ENCODE data around the gene GPR152.

GPR152 gene

GRCh38 chr11:67440229-67441097 is 12.1 kb downstream of the GPR152 start:
- DNase-seq (ENCODE audit: low read depth), result no peak

- DNase-seq (ENCODE audit: low read depth), result no peak
Measured at GRCh38 chr11:67439321-67440228, 13.0 kb downstream of the GPR152 start.

DNA sequence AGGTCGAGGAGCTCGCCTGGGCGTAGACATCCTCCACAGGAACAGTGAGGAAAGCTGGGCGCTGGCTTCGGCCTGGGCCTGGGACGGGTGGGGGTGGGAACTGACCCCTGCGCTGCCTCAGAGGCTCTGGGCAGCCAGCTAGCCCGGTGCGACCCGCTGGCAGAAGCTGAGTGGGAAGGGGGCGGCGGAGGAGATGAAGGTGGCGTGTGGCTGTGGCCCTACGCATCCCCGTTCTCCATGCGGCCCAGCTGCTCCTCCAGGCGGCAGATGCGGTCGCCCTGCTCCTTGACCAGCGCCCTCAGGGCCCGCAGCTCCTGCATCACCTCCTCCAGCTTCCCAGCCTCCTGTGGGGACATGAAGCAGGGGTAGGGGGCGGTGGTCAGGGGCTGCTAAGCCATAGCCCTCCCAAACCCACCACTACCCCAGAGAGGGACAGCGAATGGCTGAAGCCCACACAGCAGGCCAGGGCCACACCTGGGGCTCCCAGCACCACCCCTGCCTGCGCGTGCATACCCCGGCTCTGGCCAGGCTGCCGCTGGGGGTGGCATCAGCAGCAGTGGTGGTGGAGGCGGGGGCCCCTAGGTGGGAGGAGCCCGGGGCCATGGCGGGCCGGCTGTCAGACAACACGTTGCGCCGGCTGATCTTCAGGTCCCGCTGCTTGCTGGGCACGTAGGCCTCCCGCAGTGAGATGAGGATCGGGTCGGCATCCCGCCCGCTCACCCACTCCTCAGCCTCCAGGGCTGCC is 14.2 kb downstream of the GPR152 start:
- no peak for DNase-seq (ENCODE audit: low read depth)

DNA sequence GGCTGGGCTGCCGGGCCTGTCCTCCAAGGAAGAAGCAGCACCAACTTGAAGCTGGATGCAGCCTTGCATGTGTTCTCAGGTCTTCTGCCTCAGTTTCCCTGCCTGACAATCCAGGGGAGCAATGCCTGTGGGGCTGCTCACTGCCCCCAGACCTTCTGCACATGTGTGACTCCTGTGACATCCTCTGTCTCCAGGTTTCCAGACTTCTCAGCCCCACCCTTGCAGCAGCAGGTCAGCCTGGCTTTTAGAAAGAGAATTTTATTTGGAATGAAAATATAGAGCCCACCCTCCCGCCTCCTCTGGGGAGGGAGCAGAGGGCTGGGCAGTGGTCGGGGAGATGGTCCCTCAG is 14.7 kb downstream of the GPR152 start:
- DNase-seq (ENCODE audit: low read depth), result no peak

- no peak for DNase-seq (ENCODE audit: low read depth)
Measured at GRCh38 chr11:67437082-67437808, 15.3 kb downstream of the GPR152 start, which contains the start of gene PTPRCAP. Gene PTPRCAP, minus strand, starts transcription at chr11:67437682. Its CDS starts 63 bp downstream, at chr11:67437619.

DNA sequence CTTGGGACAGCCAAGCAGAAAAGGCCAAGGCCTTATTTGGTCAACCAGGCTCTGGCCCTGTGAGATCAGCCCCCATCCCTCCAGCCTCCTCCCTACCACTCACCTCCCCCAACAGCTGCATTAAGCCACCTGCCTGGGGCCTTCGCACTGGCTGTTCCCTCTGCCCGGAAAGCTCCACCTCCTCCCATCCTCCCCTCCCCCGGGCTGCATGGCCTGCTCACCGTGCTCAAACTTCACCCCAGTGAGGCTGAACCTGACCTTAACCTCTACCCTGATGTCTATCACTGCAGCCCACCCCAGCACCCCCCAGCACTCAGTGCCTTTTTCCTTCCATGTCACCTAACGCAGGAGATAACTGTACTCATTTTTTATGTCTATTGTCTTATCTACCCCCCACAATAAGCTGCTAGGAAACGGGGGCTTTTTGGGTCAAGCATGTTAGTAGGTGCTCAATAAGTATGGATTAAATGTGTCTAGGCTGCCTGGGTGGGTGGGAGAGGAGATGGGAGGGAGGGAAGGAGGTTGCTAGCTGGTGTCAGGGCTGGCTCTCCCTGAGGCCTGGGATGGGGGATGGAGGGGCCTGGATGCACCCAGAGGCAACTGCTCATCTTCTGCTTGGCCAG is 16.0 kb downstream of the GPR152 start:
- no peak for DNase-seq (ENCODE audit: low read depth)

DNA sequence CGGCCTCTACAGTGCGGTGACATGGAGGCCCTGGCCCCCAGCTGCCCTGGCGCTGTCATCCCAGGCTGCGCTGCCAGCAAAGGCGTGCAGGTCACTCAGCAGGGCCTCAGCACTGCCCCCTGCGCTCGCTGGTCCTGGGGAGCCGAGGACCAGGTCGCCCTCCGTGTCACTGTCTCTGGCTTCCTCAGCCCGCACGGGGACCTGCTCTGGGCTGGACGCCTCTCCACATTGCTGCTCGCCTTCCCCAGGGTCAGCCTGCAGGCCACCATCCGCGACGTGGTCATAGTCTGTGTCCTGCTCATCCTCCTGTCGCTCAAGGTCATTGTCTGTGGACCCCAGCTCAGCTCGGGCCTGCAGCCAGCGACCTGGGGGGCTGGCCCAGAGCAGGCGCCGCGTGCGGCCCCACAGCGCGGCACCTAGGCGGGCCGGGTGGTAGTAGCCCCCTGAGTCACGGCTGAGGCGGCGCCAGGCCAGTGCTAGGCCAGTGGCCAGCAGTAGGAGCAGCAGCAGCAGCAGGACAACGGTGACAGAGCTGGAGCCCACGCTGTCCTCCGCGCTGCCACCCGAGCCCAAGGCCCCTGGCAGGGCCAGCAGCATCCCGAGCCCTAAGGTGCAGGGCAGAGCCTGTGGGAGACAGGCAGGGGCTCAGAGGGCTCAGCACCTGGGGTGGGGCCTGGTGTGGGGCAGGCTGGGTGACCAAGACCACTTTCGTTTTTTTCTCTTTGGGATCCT is 16.6 kb downstream of the GPR152 start:
- DNase-seq (ENCODE audit: low read depth), result no peak

DNA sequence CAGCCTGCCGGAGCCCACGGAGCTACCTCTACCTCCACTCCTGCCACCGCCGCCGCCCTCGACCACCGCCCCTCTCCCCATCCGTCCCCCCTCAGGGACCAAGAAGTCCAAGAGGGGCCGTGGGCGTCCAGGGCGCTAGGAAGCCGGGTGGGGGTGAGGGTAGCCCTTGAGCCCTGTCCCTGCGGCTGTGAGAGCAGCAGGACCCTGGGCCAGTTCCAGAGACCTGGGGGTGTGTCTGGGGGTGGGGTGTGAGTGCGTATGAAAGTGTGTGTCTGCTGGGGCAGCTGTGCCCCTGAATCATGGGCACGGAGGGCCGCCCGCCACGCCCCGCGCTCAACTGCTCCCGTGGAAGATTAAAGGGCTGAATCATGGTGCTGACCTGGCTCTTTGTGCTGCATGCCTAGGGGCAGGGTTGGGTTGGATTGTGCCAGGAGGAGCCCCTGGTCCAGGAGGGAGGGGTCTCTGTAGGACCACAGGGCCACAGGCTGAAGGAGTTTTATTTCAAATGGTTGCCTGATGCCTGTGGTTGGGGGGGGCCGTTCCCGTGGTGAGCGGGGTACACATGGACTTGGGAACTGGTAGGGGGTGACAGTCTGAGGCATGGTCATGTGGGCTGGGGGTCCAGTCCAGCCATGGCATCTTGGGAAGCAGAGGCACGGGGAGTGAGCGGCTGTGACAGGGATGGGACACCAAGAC is 17.4 kb downstream of the GPR152 start:
- DNase-seq (ENCODE audit: low read depth), result no peak

DNA sequence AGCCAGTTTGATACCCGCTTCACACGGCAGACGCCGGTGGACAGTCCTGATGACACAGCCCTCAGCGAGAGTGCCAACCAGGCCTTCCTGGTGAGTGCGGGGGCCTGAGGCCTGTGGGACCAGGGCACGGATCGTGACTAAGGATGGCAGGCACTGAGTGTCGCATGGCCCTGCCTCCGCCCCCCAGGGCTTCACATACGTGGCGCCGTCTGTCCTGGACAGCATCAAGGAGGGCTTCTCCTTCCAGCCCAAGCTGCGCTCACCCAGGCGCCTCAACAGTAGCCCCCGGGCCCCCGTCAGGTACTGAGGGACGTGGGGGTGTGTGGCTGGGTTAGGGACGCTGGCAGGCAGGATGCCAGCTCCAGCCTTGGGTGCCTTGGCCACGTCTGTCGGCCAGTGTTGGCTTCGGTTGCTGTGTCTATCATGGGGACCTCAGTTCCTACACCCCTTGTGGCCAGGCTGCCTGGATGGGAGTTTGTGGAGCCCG is 18.1 kb downstream of the GPR152 start:
- no peak for DNase-seq (ENCODE audit: low read depth)

DNA sequence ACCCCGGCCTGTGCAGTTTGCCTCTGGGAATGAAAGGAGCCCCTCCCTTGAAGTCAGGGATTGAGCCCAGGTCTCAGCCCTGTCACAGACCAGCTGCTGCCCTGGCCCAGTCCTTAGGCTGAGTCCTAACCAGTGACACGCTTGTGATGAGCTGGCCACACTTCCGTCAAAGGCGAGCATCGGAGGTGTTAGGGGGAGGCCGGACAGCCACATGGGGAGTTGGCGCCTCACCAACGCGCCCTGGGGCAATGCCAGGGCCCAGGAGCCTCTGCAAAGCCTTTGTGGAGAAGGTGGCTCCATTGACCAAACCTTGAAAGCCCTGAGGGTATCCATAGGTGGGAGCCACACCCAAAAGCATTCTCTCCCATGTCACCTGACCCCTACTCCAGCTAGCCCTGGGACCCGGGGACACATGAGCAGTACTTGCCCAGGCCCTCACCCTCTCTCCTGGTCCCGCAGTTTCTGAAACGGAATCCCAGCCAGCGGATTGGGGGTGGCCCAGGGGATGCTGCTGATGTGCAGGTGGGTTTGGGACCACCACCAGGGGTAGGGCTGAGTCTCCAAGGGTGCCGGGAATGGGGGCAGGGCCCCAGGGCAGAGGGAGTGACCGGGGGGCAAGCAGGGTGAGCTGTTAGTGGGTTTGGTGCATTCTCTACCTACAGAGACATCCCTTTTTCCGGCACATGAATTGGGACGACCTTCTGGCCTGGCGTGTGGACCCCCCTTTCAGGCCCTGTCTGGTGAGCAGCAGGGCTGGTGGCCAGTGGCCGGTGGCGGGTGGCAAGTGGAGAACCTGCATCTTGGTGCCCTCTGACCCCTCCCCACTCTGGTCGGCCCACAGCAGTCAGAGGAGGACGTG is 18.8 kb downstream of the GPR152 start:
- no peak for DNase-seq (ENCODE audit: low read depth)

DNA sequence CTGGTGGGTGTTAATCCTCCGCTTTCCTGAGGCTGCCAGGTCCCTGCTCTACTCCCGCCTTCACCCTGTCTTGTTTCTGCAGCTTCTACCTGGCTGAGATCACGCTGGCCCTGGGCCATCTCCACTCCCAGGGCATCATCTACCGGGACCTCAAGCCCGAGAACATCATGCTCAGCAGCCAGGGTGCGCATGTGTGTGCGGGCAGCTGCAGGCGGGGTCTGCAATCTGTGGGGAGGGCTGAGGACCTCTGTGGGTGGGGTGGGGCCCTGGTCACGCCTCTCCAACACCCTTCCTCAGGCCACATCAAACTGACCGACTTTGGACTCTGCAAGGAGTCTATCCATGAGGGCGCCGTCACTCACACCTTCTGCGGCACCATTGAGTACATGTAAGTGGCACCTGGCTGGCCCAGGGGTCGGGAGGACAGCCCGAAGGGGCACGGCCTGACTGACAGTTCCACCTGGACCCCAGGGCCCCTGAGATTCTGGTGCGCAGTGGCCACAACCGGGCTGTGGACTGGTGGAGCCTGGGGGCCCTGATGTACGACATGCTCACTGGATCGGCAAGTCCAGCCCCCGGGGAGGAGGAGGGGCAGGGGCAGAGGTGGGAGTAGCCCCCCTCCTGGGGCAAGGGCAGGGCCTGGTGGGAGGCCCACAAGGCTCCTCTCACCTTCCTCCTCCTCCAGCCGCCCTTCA is 19.7 kb downstream of the GPR152 start:
- no peak for DNase-seq (ENCODE audit: low read depth)

GRCh38 chr11:67431346-67432249 is 20.9 kb downstream of the GPR152 start:
- no peak for DNase-seq (ENCODE audit: low read depth)

DNA sequence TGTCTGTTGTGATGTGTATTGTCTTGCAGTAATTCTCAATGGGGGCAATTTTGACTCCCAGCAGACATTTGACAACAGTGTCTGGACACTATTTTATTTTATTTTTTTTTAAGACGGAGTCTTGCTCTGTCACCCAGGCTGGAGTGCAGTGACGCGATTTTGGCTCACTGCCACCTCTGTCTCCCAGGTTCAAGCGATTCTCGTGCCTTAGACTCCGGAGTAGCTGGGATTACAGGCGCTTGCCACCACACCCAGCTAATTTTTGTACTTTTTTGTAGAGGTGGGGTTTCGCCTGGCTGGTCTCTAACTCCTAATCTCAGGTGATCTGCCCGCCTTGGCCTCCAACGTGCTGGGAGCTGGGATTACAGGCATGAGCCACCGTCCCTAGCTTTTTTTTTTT is 22.8 kb downstream of the GPR152 start:
- DNase-seq (ENCODE audit: low read depth), result no peak

GRCh38 chr11:67429038-67429668 is 23.4 kb downstream of the GPR152 start:
- DNase-seq (ENCODE audit: low read depth), result no peak

- peak; percentile 85 for DNase-seq (ENCODE audit: low read depth)
Measured at GRCh38 chr11:67428052-67429001, 24.2 kb downstream of the GPR152 start, which contains the start of gene RPS6KB2. Gene RPS6KB2, plus strand, starts transcription at chr11:67428494. Its CDS starts 52 bp downstream, at chr11:67428546.
